GM12875 (cell line): ENCODE results near the gene VMAC.
"Not testable (repeated sequence)": the region's sequence is repeated elsewhere in the genome, so short reads cannot be mapped to it uniquely, and the experiment has no call there.

Experiments used
- H3K4me3 ChIP-seq: one replicate; pipeline ENCODE4 v1.5.1; 2011; ENCODE audit warnings: low read depth, low read length, control low read depth
- TF ChIP-seq, protein P1 (sequence below): IDR thresholded peaks from 2 replicates; pipeline ENCODE4 v1.5.1; 2011; ENCODE audit warnings: low read depth, mild to moderate bottlenecking, control low read depth, inconsistent platforms, low read length, moderate library complexity, borderline replicate concordance; ENCODE audit not compliant: insufficient read depth

The VMAC gene

DNA sequence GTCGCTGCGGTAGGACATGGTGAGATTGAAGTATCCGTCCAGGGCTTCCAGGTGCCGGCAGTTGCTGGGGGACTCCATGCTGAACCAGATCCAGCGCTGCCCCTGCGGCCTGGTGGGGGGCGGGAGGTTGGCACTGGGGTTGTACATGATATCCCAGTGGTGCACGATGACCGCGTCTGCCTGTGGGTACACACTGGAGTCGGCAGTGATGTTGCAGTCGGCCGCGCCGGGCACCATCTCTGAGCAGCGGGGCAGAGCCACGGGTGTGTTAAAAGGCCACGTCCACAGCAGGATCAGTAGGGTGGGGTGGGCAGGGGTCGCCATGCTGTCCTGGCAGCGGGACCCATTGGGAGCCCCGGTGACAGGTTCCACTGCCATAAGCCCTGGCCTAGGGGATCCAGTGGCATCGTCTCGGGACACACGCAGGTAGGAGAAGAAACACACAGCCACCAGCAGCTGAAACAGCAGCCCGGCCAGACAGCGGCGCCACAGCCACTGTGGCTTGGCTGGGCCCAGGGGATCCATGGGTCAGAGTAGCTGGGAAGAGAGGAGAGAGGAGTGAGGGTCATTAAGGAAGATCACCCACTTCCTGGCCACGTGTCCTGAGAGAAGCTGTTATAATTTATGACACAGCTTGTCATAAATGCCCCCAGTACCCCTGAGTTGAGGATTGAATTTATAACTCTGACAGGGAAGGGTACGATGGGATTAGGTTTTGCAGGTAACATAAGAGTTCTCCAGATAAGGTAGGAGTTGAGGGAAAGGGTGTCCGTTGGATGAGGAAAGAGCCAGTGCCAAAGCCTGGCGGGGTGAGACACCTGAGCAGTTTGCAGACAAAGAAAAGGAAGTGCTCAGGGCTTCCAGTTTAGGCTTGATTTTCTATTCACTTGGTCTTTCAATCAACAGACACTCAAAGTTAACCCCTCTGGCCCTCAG, 37.2 kb upstream of the VMAC start:
- no peak overlapping the region for H3K4me3 ChIP-seq
- TF ChIP-seq, protein P1, sequence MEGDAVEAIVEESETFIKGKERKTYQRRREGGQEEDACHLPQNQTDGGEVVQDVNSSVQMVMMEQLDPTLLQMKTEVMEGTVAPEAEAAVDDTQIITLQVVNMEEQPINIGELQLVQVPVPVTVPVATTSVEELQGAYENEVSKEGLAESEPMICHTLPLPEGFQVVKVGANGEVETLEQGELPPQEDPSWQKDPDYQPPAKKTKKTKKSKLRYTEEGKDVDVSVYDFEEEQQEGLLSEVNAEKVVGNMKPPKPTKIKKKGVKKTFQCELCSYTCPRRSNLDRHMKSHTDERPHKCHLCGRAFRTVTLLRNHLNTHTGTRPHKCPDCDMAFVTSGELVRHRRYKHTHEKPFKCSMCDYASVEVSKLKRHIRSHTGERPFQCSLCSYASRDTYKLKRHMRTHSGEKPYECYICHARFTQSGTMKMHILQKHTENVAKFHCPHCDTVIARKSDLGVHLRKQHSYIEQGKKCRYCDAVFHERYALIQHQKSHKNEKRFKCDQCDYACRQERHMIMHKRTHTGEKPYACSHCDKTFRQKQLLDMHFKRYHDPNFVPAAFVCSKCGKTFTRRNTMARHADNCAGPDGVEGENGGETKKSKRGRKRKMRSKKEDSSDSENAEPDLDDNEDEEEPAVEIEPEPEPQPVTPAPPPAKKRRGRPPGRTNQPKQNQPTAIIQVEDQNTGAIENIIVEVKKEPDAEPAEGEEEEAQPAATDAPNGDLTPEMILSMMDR: no peak

- H3K4me3 ChIP-seq: no peak overlapping the region
- TF ChIP-seq, protein P1: no peak
Measured at GRCh38 chr19:5870986-5871394, 33.7 kb upstream of the VMAC start.

DNA sequence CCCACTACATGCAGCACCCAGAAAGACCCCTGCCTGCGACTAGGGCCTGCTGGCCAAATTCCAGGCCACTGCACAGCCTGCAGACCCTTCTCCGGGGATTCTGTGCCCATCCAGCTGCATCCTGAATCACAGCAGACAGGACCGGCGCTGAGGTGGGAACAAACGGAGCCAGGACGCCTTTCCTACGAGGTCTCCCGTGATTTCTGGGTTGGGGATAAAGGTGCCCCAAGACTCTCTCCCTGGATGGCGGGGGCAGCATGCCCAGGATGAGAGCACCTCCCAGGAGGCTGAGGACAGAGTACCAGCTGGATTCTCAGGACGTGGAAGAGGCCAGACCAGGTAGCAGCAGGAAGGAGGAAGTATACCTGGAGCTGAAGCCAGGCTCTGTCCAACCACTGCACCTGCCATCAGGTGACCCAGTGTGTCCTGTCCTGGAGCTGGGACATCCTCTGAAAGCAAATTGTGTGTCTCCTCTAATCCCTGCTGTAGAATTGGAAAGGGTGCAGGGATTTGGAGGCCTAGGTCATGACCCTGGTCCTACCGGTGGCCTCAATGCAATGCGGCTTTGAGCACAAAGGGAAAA, 31.0 kb upstream of the VMAC start:
- TF ChIP-seq, protein P1: no peak
- no peak overlapping the region for H3K4me3 ChIP-seq

DNA sequence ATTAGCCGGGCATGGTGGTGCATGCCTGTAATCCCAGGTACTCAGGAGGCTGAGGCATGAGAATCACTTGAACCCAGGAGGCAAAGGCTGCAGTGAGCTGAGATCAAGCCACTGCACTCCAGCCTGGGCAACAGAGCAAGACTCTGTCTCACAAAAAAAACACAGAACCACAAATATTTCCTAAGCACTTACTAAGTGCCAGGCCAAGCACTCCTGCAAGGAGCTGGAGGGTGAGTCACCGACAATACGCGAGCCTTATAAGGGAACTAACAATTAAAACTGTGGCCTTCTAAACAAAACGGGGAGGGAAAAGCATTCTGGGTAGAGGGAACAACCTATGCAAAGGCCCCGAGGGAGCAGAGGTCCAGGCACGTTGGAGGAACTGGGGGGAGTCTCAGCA, 30.2 kb upstream of the VMAC start:
- H3K4me3 ChIP-seq: not testable (repeated sequence)

DNA sequence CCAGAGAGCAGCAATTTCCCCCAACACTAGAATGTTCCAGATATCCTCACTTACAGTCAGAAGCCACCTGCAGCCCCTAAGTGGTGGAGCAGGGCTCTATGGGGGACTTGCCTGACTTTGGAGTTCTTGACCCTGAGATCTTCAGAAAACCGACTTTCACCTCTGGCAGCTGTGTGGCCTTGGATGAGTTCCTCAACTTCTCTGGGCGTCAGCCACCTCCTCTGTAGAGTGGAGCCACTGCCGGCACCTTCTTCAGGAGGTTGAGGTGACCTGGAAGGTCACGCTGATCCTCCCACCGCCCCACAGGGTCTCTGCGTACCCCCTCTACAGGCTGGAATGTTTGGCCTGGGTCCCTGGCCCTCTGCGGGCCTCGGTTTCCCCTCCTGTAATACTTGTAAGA, 27.2 kb upstream of the VMAC start:
- no peak overlapping the region for H3K4me3 ChIP-seq
- TF ChIP-seq, protein P1: no peak

- no peak overlapping the region for H3K4me3 ChIP-seq
- TF ChIP-seq, protein P1: no peak
Measured at GRCh38 chr19:5877882-5878281, 26.8 kb upstream of the VMAC start.

DNA sequence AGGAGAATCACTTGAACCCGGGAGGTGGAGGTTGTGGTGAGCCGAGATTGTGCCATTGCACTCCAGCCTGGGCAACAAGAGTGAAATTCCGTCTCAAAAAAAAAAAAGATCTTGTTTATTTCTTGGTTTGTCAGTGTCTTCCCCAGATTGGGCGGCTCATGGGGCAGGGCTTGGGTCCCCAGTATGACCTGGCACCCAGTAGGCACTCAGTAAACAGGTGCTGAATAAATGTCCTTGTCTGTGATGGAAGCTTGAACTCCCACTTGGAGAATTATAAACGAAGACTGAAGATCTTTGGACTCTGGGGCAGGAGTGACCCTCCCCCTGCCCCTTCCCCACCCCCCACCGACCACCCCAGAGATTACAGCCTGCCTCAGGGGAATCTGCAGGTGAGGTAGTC, 24.5 kb upstream of the VMAC start:
- TF ChIP-seq, protein P1: no peak
- H3K4me3 ChIP-seq: no peak overlapping the region
